ENCODE measurements around the gene IER3IP1. TPM values are rescaled to one million over a fixed set of nuclear protein-coding genes. Genes with fewer than 3 reads are reported as not detected.

IER3IP1 gene
- total RNA-seq, 4 donors from 2014 or later, result 11.3 to 18.6 (median 12.7) TPM

DNA sequence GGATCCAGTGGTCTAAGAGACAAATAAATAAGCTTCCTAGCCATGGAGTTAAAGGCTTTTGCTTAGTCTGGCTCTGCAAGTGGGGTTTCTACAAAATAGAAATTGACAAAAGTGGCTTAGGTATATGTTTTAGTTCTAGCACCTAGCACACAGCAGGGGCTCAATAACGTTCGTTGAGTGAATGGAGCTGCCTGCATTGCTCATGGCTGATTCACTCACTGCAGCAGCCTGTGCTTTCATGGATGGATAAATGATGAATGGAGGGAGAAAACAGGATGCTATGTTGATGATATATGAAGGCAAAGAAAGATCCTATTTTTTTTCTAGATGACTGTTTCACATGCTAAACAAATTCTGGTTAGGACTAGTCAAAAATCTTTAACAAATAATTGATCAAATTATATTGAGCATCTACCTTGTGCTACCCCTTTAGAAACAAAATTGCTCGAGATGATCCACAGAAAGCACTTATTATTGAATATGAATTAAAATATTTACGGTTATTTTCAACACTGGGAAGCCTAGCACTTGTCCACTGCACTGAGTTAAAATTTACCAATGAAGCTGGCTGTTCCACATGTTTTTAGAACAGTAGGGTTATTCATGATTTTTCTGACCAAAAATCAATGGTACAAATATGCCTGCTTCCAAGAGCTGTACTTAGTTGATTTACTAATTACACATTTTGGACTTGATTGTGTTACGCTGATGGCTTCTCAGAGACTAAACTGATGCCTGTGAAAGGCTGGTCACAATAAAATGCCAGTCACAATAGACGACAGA, 65.5 kb downstream of the IER3IP1 start:
- TF ChIP-seq, protein P1, sequence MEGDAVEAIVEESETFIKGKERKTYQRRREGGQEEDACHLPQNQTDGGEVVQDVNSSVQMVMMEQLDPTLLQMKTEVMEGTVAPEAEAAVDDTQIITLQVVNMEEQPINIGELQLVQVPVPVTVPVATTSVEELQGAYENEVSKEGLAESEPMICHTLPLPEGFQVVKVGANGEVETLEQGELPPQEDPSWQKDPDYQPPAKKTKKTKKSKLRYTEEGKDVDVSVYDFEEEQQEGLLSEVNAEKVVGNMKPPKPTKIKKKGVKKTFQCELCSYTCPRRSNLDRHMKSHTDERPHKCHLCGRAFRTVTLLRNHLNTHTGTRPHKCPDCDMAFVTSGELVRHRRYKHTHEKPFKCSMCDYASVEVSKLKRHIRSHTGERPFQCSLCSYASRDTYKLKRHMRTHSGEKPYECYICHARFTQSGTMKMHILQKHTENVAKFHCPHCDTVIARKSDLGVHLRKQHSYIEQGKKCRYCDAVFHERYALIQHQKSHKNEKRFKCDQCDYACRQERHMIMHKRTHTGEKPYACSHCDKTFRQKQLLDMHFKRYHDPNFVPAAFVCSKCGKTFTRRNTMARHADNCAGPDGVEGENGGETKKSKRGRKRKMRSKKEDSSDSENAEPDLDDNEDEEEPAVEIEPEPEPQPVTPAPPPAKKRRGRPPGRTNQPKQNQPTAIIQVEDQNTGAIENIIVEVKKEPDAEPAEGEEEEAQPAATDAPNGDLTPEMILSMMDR (IDR thresholded peaks at IDR 0.05), result no peak
- DNase-seq (ENCODE audit: low spot score), result no peak
- ATAC-seq (ENCODE audit: low FRiP score), result no peak

DNA sequence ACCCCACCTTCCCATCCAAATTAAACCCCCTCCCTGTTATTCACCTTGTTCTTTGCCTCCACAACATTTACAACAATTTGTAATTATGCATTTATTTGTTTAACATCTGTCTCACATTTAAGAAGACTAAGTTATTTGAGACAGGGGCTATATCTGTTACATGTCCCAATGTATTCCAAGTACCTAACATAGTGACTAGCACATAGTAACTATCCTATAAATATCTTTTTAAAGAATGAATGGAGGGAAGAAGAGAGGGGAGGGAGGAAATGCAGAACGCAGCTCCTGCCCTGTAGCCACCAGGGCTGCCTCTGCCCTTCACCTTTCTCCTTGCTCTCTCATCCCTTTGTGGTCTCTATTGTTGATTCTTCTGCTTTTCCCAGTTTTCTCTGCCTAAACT, 66.4 kb downstream of the IER3IP1 start:
- TF ChIP-seq, protein P1 (IDR thresholded peaks at IDR 0.05), result no peak
- ATAC-seq (ENCODE audit: low FRiP score) (no peak), DNase-seq (ENCODE audit: low spot score) (no peak)

DNA sequence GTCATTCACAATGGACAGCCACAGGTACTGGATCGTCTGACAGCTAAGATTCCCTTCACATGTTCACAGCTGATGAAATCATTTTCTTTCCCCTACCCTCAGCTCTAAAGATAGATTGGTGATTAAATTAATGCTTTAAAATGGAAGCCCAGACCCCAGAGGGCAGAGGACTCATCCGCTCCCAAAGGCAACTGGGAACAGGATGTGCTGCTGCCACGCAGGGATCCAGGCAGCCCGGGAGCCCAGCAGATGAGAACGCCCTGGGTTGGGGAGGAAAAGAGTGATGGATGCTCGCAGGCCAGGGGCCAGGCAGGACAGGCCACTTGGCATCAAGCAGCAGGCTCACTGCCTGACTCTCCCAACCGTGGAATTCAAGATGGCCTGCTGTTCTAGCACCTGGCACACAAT, 67.2 kb downstream of the IER3IP1 start:
- DNase-seq (ENCODE audit: low spot score), result no peak
- TF ChIP-seq, protein P1 (IDR thresholded peaks at IDR 0.05), result no peak
- no peak for ATAC-seq (ENCODE audit: low FRiP score)

DNA sequence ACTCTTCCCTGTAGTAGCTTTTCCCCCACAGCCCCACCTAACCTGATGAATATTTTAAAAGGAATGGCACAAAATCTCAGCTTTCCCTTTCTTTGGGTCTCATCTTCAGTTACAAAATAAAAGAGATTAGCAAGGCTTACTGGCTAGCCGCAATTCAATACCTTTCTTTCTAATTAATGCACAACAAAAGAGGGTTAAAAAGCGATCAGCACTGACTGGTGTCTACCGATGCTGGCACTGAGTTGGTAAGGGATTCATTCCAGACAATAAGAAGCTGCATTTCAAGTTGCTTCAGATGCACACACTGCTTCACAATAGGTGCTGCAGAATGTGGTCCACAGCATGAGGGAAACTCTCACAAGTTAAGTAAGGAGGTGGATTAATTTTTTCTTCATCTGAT, 67.8 kb downstream of the IER3IP1 start:
- DNase-seq (ENCODE audit: low spot score) (no peak), ATAC-seq (ENCODE audit: low FRiP score) (no peak)
- TF ChIP-seq, protein P1 (IDR thresholded peaks at IDR 0.05), result no peak

Small RNA genes lying within 50 kb of the gene (small RNA-seq; reads per million reads assigned to genes)
- not detected for gene AC012254.4

Other genes starting within 250 kb of the IER3IP1 start
- gene ELOA2, start 140.7 kb downstream of the IER3IP1 start, total RNA-seq, result not detected
- 10 to 100 TPM; 16.7 to 35.5 (median 18.6) TPM for gene HDHD2, start 25.9 kb downstream of the IER3IP1 start, total RNA-seq
- not detected for gene SKOR2, start 75.3 kb upstream of the IER3IP1 start, total RNA-seq